ENCODE results near the gene ARHGAP15.

ARHGAP15 gene

GRCh38 chr2:143698352-143698751, 569.1 kb downstream of the ARHGAP15 start:
- TF ChIP-seq, protein P1, sequence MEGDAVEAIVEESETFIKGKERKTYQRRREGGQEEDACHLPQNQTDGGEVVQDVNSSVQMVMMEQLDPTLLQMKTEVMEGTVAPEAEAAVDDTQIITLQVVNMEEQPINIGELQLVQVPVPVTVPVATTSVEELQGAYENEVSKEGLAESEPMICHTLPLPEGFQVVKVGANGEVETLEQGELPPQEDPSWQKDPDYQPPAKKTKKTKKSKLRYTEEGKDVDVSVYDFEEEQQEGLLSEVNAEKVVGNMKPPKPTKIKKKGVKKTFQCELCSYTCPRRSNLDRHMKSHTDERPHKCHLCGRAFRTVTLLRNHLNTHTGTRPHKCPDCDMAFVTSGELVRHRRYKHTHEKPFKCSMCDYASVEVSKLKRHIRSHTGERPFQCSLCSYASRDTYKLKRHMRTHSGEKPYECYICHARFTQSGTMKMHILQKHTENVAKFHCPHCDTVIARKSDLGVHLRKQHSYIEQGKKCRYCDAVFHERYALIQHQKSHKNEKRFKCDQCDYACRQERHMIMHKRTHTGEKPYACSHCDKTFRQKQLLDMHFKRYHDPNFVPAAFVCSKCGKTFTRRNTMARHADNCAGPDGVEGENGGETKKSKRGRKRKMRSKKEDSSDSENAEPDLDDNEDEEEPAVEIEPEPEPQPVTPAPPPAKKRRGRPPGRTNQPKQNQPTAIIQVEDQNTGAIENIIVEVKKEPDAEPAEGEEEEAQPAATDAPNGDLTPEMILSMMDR (conservative IDR thresholded peaks at IDR 0.05; ENCODE audit: low read depth, low read length): no peak
- H3K4me3 ChIP-seq (ENCODE audit: low read depth, low read length): no peak overlapping the region
- DNase-seq (ENCODE audit: low read depth): no peak

- TF ChIP-seq, protein P1 (conservative IDR thresholded peaks at IDR 0.05; ENCODE audit: low read depth, low read length): no peak
- H3K4me3 ChIP-seq (ENCODE audit: low read depth, low read length): no peak overlapping the region
- no peak for DNase-seq (ENCODE audit: low read depth)
Measured at GRCh38 chr2:143698888-143699570, 569.8 kb downstream of the ARHGAP15 start.

DNA sequence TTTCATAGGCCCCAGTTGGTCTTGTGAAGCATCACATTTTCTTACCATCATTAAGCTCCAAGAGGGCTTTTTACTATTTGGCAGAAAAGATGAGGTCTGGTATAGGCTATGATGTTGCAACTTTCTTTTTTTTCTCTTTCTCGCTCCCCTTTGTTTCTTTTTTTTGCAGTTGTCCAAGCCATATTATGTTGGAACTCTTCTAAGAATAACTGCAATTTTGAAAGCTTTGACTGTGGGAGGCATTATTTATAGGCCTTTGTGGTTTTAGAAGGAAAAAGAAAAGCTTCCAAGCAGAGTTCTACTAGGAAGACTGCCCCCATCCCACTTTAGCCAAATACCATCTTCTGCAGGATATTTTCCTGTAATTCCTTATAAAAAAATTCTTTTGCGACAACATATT, 571.6 kb downstream of the ARHGAP15 start:
- TF ChIP-seq, protein P1 (conservative IDR thresholded peaks at IDR 0.05; ENCODE audit: low read depth, low read length): no peak
- no peak for DNase-seq (ENCODE audit: low read depth)
- H3K4me3 ChIP-seq (ENCODE audit: low read depth, low read length): no peak overlapping the region

GRCh38 chr2:143701785-143702184, 572.6 kb downstream of the ARHGAP15 start:
- no peak for DNase-seq (ENCODE audit: low read depth)
- no peak overlapping the region for H3K4me3 ChIP-seq (ENCODE audit: low read depth, low read length)
- TF ChIP-seq, protein P1 (conservative IDR thresholded peaks at IDR 0.05; ENCODE audit: low read depth, low read length): no peak

DNA sequence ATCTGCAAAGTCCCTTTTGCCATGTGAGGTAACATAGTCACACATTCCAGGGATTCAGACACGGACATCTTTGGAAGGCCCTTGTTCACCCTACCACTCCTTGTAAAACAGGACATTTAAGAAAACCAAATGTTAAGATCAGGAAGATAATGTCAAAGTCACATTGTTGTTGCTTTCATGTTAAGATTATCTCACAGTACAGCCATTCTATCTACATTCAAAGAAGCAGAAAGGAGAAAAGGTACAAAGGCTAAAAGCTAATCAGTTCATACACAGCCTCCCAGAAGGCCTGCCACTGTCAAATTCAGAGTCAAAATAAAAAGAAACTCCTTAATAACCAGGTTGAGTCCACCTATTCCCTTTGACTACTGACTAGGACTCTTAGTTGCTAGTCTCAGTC, 573.7 kb downstream of the ARHGAP15 start:
- TF ChIP-seq, protein P1 (conservative IDR thresholded peaks at IDR 0.05; ENCODE audit: low read depth, low read length): no peak
- H3K4me3 ChIP-seq (ENCODE audit: low read depth, low read length): no peak overlapping the region
- DNase-seq (ENCODE audit: low read depth): no peak

- DNase-seq (ENCODE audit: low read depth): no peak
- TF ChIP-seq, protein P1 (conservative IDR thresholded peaks at IDR 0.05; ENCODE audit: low read depth, low read length): no peak
Measured at GRCh38 chr2:143704451-143705106, 575.4 kb downstream of the ARHGAP15 start.

More at GRCh38 chr2:143704451-143705106, 575.4 kb downstream of the ARHGAP15 start:
- H3K4me3 ChIP-seq (ENCODE audit: low read depth, low read length): no peak overlapping the region

Measured in choroid plexus epithelial cell (primary cell).